Activated naive CD4-positive, alpha-beta T cell treated with anti-CD3 and anti-CD28 coated beads, Interleukin-2, amount 50 U/mL, for 24 hours (primary cell): ENCODE results near the gene COMT.

Source experiments
- H3K27ac Mint-ChIP-seq: one replicate; pipeline ENCODE4 v1.8.0; 2021; ENCODE audit warnings: mild to moderate bottlenecking, mixed read lengths
- H3K27me3 Mint-ChIP-seq: one replicate; pipeline ENCODE4 v1.8.0; 2021; ENCODE audit warnings: mixed read lengths
- H3K36me3 Mint-ChIP-seq: one replicate; pipeline ENCODE4 v1.8.0; 2021; ENCODE audit warnings: mixed read lengths
- H3K4me1 Mint-ChIP-seq: one replicate; pipeline ENCODE4 v1.8.0; 2021; ENCODE audit warnings: mixed read lengths
- H3K4me3 Mint-ChIP-seq: one replicate; pipeline ENCODE4 v1.8.0; 2021; ENCODE audit warnings: mild to moderate bottlenecking, mixed read lengths
- H3K9me3 Mint-ChIP-seq: one replicate; pipeline ENCODE4 v1.8.0; 2021; ENCODE audit warnings: mixed read lengths

COMT gene

GRCh38 chr22:20009582-20010306 is 68.2 kb downstream of the COMT start:
- Mint-ChIP-seq H3K9me3 (no peaks in the 10 kb centered on the region), H3K4me1 (no peaks in the 10 kb centered on the region), H3K36me3 (no peaks in the 10 kb centered on the region), H3K27me3 (no peaks in the 10 kb centered on the region), H3K27ac (no peak overlapping the region), H3K4me3 (no peak overlapping the region)

DNA sequence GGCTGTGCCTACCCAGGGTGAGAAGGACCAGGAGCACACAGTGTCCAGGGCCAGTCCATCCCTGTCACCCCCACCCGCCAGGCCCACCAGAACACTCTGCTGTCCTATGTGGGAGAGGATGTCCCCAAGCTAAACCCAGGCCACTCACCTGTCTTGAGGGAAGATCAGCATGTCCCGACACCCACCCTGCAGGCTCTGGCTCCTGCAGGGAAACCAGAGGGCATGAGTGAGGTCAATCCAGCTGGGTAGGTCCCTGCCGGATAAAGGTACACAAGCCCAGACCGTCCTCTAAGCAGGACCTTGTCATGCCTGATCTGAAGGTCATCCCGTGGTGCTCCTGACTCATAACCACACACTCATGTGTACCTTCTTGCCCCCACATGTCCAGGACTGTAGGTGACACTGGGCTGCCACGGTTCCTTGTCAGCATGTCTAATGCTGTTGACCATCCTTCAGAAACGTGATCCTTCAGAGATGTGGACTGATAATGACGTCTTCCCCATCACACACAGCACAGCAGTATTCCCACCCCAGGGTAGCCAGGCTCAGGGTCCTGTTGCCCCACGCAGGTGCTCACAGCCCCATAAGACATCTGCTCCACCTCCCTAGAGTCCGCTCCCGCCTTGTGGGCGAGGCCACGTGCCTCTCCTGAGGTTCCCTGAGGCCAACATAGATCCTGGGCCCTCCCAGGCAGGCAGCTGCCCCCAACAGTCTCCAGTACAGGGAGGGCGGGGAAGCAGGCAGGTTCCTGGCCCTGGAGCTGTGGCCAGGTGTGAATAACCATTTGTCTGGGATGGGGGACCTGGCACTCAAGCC is 68.9 kb downstream of the COMT start:
- Mint-ChIP-seq H3K4me3 (no peak overlapping the region), H3K27ac (no peak overlapping the region), H3K9me3 (no peaks in the 10 kb centered on the region), H3K36me3 (no peaks in the 10 kb centered on the region), H3K4me1 (no peaks in the 10 kb centered on the region), H3K27me3 (no peaks in the 10 kb centered on the region)

GRCh38 chr22:20011123-20011992 is 69.8 kb downstream of the COMT start:
- Mint-ChIP-seq H3K27ac (no peak overlapping the region), H3K27me3 (no peaks in the 10 kb centered on the region), H3K4me3 (no peak overlapping the region), H3K36me3 (no peaks in the 10 kb centered on the region), H3K4me1 (no peaks in the 10 kb centered on the region), H3K9me3 (no peaks in the 10 kb centered on the region)

GRCh38 chr22:20011993-20012740 is 70.6 kb downstream of the COMT start:
- H3K27ac Mint-ChIP-seq: no peak overlapping the region
- H3K9me3 Mint-ChIP-seq: no peaks in the 10 kb centered on the region
- peaks cover 3% of the 10 kb centered on the region for H3K4me1 Mint-ChIP-seq
- H3K36me3 Mint-ChIP-seq: no peaks in the 10 kb centered on the region
- no peaks in the 10 kb centered on the region for H3K27me3 Mint-ChIP-seq
- no peak overlapping the region for H3K4me3 Mint-ChIP-seq

DNA sequence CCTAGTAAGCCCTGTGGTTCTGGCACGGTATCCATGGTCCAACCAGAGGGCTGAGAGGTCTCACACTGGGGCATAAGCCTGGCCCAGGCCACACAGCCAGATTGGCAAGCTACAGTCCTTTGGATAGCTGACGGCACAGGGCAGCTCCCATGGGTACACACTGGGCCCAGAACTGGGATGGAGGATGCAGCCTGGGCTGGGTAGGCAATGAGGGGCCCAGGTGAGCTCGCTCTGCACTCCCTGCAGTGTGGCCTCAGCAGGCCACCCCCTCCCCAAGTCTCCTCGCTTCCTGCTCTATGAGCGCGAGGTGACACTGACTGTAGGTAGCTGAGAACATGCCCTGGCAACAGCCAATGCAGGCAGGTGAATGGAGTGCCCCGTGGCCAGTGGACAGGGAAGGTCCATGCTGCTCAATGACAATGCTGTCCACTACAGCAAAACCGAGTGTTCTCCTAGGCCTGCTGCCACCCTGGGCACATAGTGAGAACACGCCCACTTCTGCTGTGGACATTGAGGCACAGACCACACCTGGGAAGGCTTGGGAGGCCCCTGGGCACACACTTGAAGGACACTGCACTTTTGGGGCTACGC is 71.3 kb downstream of the COMT start:
- H3K4me1 Mint-ChIP-seq: peaks cover 8% of the 10 kb centered on the region
- no peaks in the 10 kb centered on the region for H3K36me3 Mint-ChIP-seq
- no peaks in the 10 kb centered on the region for H3K9me3 Mint-ChIP-seq
- no peaks in the 10 kb centered on the region for H3K27me3 Mint-ChIP-seq
- H3K27ac Mint-ChIP-seq: no peak overlapping the region
- H3K4me3 Mint-ChIP-seq: no peak overlapping the region

DNA sequence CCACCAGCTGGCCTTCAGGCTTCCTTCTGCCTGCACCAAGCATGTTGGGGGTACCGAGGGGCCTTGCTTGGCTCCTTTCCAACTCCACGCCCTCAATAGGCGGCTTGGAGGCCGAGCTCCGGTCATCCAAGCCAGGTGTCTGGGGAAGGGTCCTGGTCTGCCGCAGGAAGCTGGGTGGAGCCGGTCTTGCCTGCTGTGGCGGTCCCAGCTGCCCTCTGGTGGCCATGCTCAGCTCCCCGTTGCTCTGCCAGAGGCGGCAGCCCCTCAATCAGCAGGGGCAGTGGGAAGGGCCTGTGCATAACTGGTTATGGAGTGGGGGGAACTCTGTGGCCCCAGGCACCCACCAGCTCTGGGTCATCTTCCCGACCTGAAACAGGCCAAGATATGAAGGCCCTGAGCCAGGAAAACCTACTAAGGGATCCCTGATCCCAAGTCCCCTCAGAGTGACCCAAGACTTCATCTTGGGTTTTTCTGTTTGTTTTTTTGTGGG is 71.9 kb downstream of the COMT start:
- no peak overlapping the region for H3K27ac Mint-ChIP-seq
- H3K36me3 Mint-ChIP-seq: no peaks in the 10 kb centered on the region
- H3K4me1 Mint-ChIP-seq: peaks cover 8% of the 10 kb centered on the region
- no peaks in the 10 kb centered on the region for H3K9me3 Mint-ChIP-seq
- no peak overlapping the region for H3K4me3 Mint-ChIP-seq
- H3K27me3 Mint-ChIP-seq: no peaks in the 10 kb centered on the region

- H3K27ac Mint-ChIP-seq: no peak overlapping the region
- no peaks in the 10 kb centered on the region for H3K36me3 Mint-ChIP-seq
- peak overlapping the region; percentile 69 for H3K4me3 Mint-ChIP-seq
- no peaks in the 10 kb centered on the region for H3K9me3 Mint-ChIP-seq
- peaks cover 8% of the 10 kb centered on the region for H3K4me1 Mint-ChIP-seq
- H3K27me3 Mint-ChIP-seq: no peaks in the 10 kb centered on the region
Measured at GRCh38 chr22:20014526-20015186, 73.1 kb downstream of the COMT start.

DNA sequence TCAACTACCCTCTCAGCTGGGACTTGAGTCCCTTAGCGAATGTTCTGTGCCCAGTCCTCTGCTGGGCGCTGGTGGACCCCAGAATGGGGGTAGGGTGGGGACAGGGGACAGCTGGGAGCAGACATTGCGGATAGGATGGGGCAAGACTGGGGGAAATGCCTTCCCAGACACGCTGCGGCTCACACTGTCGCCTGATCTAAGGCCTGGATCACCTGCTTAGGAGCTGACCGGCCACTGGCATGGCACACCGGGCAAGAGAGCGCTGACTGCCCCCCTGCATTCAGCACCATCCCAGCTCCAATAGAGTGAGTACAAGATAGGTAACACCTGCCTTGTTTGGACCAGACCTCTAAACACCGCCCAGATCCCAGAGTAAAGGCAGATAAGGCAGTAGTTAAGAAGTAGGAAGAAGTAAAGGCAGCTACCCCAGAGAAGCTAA is 73.6 kb downstream of the COMT start:
- peaks cover 10% of the 10 kb centered on the region for H3K4me1 Mint-ChIP-seq
- H3K27me3 Mint-ChIP-seq: no peaks in the 10 kb centered on the region
- peak overlapping the region; percentile 69 for H3K4me3 Mint-ChIP-seq
- H3K27ac Mint-ChIP-seq: no peak overlapping the region
- H3K9me3 Mint-ChIP-seq: no peaks in the 10 kb centered on the region
- H3K36me3 Mint-ChIP-seq: no peaks in the 10 kb centered on the region

GRCh38 chr22:20015971-20016733 is 74.6 kb downstream of the COMT start:
- Mint-ChIP-seq H3K36me3 (no peaks in the 10 kb centered on the region), H3K27me3 (no peaks in the 10 kb centered on the region), H3K9me3 (no peaks in the 10 kb centered on the region), H3K27ac (no peak overlapping the region), H3K4me3 (no peak overlapping the region), H3K4me1 (peaks cover 14% of the 10 kb centered on the region)

DNA sequence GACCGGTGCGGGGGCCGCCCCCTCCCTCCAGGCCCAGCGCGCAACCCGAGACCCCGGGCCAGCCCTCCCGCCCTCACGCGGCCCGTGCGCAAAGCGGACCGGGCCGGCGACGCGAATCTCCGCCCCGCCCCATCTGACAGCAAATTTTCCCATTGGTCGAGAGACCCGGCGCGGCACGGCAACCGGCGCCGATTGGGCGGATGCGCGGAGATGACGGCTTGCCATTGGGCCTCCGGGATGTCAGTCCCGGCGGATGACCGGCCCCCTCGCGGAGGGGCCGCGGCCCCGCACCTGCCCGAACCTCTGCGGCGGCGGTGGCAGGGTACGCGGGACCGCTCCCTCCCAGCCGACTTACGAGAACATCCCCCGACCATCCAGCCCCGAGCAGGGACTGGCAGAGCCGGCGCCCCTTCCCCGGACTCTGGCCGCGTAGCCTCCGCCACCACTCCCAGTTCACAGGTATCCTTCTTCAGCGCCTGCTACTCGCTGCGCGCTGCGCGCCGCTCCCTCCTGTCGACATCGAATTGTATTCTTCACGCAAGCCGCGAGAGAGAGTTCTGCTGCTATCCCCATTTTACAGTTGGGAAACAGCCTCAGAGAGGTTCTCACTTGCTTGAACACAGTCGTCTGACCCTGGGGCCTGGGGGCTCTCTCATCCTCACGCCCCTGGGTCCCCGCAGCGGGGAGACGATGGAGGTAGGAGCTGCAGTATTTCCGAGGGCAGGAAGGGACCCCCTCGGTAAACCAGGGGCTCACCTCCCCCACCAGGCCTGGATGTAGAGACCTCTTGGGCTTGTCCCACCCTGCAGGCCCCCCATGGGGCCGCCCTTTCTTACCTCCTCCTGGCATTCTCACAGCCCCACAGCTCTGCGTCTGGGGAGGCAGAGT is 75.4 kb downstream of the COMT start, which contains the start of gene ARVCF:
Gene ARVCF (minus strand): TSS at position 90 of the 888 bp plus-strand sequence. CDS start 26,029 bp downstream, outside the sequence.
- Mint-ChIP-seq H3K27ac (no peak within 1 kb of the TSS), H3K4me1 (peaks cover 17% of the 10 kb centered on the region), H3K4me3 (peak within 1 kb of the TSS; percentile 91), H3K27me3 (no peaks in the 10 kb centered on the region), H3K36me3 (no peaks in the 10 kb centered on the region), H3K9me3 (no peaks in the 10 kb centered on the region)

DNA sequence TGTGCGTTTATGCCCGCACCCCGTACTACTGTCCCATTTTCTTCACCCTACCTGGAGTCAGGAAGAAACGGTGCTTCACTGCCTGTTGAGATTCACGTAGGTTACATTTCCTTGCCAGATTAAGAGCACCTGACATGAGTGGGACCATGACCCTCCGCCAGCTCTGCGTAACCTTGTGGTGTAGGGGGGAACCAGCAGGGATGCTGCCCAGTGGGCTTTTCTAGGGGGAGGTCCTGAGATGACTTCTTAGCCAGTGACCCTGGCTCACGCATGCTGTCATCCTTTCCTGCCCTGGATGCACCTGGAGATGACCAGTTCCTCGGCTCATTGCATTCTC is 76.0 kb downstream of the COMT start:
- Mint-ChIP-seq H3K9me3 (no peaks in the 10 kb centered on the region), H3K4me3 (peak overlapping the region; percentile 91), H3K27me3 (no peaks in the 10 kb centered on the region), H3K4me1 (peaks cover 23% of the 10 kb centered on the region), H3K36me3 (no peaks in the 10 kb centered on the region), H3K27ac (no peak overlapping the region)

- H3K36me3 Mint-ChIP-seq: no peaks in the 10 kb centered on the region
- peak overlapping the region; percentile 91 for H3K4me3 Mint-ChIP-seq
- H3K9me3 Mint-ChIP-seq: no peaks in the 10 kb centered on the region
- H3K27me3 Mint-ChIP-seq: no peaks in the 10 kb centered on the region
- no peak overlapping the region for H3K27ac Mint-ChIP-seq
- H3K4me1 Mint-ChIP-seq: peaks cover 27% of the 10 kb centered on the region
Measured at GRCh38 chr22:20018001-20018400, 76.4 kb downstream of the COMT start.
